OCI-LY7 (cell line): Measurements from ENCODE around the gene WWTR1.

ENCODE experiments used
- CTCF ChIP-seq: fragments of 200-600 bp; sonication (generic); conservative IDR thresholded peaks from 2 replicates; pipeline ENCODE4 v1.5.1; 2014; ENCODE audit warnings: mild to moderate bottlenecking, antibody characterized with exemption, low read length, moderate library complexity, mixed read lengths
- EZH2phosphoT487 ChIP-seq: fragments of 200-600 bp; sonication (generic); IDR thresholded peaks from 2 replicates; pipeline ENCODE4 v1.6.1; 2018; ENCODE audit warnings: low read depth, borderline replicate concordance, mild to moderate bottlenecking, mixed run types, antibody characterized with exemption, low read length, moderate library complexity, mixed read lengths

- TF ChIP-seq CTCF (no peak), EZH2phosphoT487 (no peak)
These were observed 130.1 kb downstream of the WWTR1 start for GRCh38 chr3:149527531-149528339.
